Measurements from ENCODE around the gene SAMD9.
"Not testable (repeated sequence)": the region's sequence is repeated elsewhere in the genome, so short reads cannot be mapped to it uniquely, and the experiment has no call there.

Gene SAMD9

DNA sequence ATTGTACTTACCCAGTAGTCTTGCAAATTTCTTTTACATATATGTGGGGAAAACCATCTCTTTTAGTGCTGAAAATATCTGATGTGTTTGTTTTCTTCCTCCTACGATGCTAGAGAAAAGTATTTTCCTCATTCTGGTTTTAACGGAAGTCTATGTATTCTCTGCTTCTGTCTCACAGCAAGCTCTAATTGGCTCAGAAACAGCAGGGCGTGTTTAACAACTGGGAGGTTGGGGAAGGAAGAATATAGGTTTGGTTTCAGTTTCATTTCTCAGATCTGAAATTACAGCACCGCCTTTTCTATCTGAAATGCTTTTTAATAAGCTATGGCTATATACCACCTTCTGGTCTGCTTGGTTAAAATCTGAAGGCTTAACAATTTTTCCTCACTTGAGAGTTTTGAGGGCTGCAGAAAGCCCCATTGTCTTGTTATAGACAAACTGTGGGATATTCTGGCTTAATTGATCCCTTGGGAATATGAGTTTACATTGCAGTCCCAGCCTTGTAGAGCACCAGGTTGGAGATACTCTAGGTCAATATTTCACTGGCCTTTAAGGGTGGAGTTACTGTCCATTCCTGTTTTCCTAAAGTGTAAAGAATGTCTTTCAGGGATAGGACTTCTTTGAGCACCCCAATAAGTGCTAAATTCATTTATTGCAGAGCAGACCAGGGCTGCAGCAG is at the start of gene SAMD9:
Gene SAMD9 (minus strand): TSS at position 128 of the 679 bp plus-strand sequence. CDS start 11,882 bp downstream, outside the sequence.
- peak; percentile 15 to 18 for DNase-seq (ENCODE audit: low read depth in 2 of 2)

DNA sequence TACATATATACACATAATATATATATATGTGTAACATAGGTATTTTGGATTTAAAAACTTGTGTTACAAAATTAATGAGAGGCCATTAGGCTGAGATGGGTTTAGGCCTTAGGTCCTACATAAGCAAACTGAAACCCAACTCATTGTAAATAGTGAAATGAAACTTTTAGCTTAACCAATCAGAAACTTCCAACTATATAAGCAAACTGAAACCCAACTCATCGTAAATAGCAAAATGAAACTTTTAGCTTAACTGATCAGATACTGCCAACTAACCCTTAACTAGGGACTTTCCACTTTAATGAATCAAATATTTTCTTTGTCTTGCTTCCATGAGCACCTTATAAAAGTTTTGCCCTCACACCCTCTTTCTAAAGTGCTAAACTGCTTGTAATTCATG is 47.7 kb upstream of the SAMD9 start:
- no peak for DNase-seq (ENCODE audit: low read depth in 2 of 2)

- no peak for DNase-seq (ENCODE audit: low read depth in 2 of 2)
Measured at GRCh38 chr7:93164766-93165165, 47.0 kb upstream of the SAMD9 start.

- no peak for DNase-seq (ENCODE audit: low read depth in 2 of 2)
Measured at GRCh38 chr7:93161181-93161762, 43.5 kb upstream of the SAMD9 start.

GRCh38 chr7:93160410-93160809 is 42.6 kb upstream of the SAMD9 start:
- no peak for DNase-seq (ENCODE audit: low read depth in 2 of 2)

GRCh38 chr7:93159490-93159889 is 41.7 kb upstream of the SAMD9 start:
- DNase-seq (ENCODE audit: low read depth in 2 of 2), result no peak

GRCh38 chr7:93156884-93157283 is 39.1 kb upstream of the SAMD9 start:
- no peak for DNase-seq (ENCODE audit: low read depth in 2 of 2)

- DNase-seq (ENCODE audit: low read depth in 2 of 2), result no peak
Measured at GRCh38 chr7:93150200-93150835, 32.5 kb upstream of the SAMD9 start.

- no peak for DNase-seq (ENCODE audit: low read depth in 2 of 2)
Measured at GRCh38 chr7:93148727-93149126, 30.9 kb upstream of the SAMD9 start.

GRCh38 chr7:93148144-93148543 is 30.4 kb upstream of the SAMD9 start, which contains the start of gene SAMD9L:
TSS of gene SAMD9L (minus strand) at chr7:93148385. CDS start at chr7:93135971, 12,414 bp downstream.
- no peak for DNase-seq (ENCODE audit: low read depth in 2 of 2)

GRCh38 chr7:93147363-93147762 is 29.6 kb upstream of the SAMD9 start:
- DNase-seq (ENCODE audit: low read depth in 2 of 2), result peak; percentile 5 to 12

GRCh38 chr7:93146472-93147141 is 28.8 kb upstream of the SAMD9 start:
- DNase-seq (ENCODE audit: low read depth in 2 of 2), result no peak

GRCh38 chr7:93146036-93146435 is 28.3 kb upstream of the SAMD9 start:
- no peak for DNase-seq (ENCODE audit: low read depth in 2 of 2)

- no peak for DNase-seq (ENCODE audit: low read depth in 2 of 2)
Measured at GRCh38 chr7:93145354-93145753, 27.6 kb upstream of the SAMD9 start.

GRCh38 chr7:93142127-93142526 is 24.3 kb upstream of the SAMD9 start:
- no peak for DNase-seq (ENCODE audit: low read depth in 2 of 2)

- DNase-seq (ENCODE audit: low read depth in 2 of 2), result no peak
Measured at GRCh38 chr7:93140582-93141191, 22.9 kb upstream of the SAMD9 start.

GRCh38 chr7:93138576-93138975 is 20.8 kb upstream of the SAMD9 start:
- no peak for DNase-seq (ENCODE audit: low read depth in 2 of 2)

DNA sequence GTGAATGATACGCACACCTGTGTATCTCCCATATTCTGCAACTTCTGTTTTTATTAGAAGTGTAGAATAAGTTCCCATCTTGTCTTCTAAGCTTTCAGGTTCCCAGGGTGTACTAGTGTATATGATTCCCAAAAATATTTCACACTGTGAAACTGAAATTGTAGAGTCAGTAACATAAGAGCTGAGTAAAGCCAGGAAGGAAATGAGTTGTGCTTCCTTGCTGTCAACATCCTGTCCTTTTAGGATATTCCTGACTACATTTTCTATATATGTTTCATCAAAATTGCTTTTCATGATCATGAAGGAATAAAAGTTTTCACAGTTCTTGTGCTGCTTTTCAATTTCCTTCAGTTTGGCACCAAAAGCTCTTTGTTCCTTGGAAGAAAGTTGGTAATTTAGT is 15.2 kb upstream of the SAMD9 start:
- no peak for DNase-seq (ENCODE audit: low read depth in 2 of 2)

- DNase-seq (ENCODE audit: low read depth in 2 of 2), result no peak
Measured at GRCh38 chr7:93132216-93132615, 14.4 kb upstream of the SAMD9 start.

GRCh38 chr7:93126954-93127353 is 9.2 kb upstream of the SAMD9 start:
- not testable (repeated sequence) for DNase-seq (ENCODE audit: low read depth in 2 of 2)

DNA sequence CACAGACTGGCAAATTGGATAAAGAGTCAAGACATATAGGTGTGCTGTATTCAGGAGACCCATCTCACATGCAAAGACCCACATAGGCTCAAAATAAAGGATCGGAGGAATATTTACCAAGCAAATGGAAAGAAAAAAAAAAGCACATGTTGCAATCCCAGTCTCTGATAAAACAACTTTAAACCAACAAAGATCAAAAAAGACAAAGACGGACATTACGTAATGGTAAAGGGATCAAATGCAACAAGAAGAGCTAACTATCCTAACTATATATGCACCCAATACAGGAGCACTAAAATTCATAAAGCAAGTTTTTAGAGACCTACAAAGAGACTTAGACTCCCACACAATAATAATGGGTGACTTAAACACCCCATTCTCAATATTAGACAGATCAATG is 5.8 kb upstream of the SAMD9 start:
- not testable (repeated sequence) for DNase-seq (ENCODE audit: low read depth in 2 of 2)

Data from stimulated activated CD8-positive, alpha-beta memory T cell treated with anti-CD3 and anti-CD28 coated beads, Interleukin-2, amount 100 ng/mL, for 48 hours (primary cell).